GM18502 (cell line): ENCODE measurements around the gene SP1.
"Not testable (repeated sequence)": the region's sequence is repeated elsewhere in the genome, so short reads cannot be mapped to it uniquely, and the experiment has no call there.

ENCODE experiments used
- ATAC-seq: cut with Tn5 transposase; IDR thresholded peaks from one replicate; pipeline ENCODE4 v1.9.1; 2021; ENCODE audit warnings: mild to moderate bottlenecking; ENCODE audit not compliant: unreplicated experiment, poor library complexity

SP1 gene

GRCh38 chr12:53441040-53441833, 61.3 kb downstream of the SP1 start, which contains the start of gene PRR13:
TSS of gene PRR13 (plus strand) at chr12:53441734. CDS start at chr12:53442715, 981 bp downstream.
- peak; percentile 98 for ATAC-seq

- no peak for ATAC-seq
These were observed 64.0 kb downstream of the SP1 start for GRCh38 chr12:53443955-53444354.

GRCh38 chr12:53444593-53445325, 64.8 kb downstream of the SP1 start:
- ATAC-seq: not testable (repeated sequence)

- ATAC-seq: no peak
These were observed 71.0 kb downstream of the SP1 start for GRCh38 chr12:53450936-53451335.

GRCh38 chr12:53451661-53452158, 71.7 kb downstream of the SP1 start, which contains the start of gene PCBP2:
TSS of gene PCBP2 (plus strand) at chr12:53452102. CDS start at chr12:53454801, 2,699 bp downstream.
- peak; percentile 96 for ATAC-seq

GRCh38 chr12:53452159-53453077, 72.4 kb downstream of the SP1 start:
- no peak for ATAC-seq

- no peak for ATAC-seq
These were observed 74.1 kb downstream of the SP1 start for GRCh38 chr12:53453953-53454640.

- ATAC-seq: no peak
These were observed 74.7 kb downstream of the SP1 start for GRCh38 chr12:53454707-53455106.

GRCh38 chr12:53456654-53457366, 76.8 kb downstream of the SP1 start:
- ATAC-seq: no peak

- no peak for ATAC-seq
These were observed 79.1 kb downstream of the SP1 start for GRCh38 chr12:53459097-53459496.

- ATAC-seq: no peak
These were observed 81.1 kb downstream of the SP1 start for GRCh38 chr12:53461059-53461458.

- no peak for ATAC-seq
These were observed 81.6 kb downstream of the SP1 start for GRCh38 chr12:53461591-53461990.

GRCh38 chr12:53462935-53463334, 83.0 kb downstream of the SP1 start:
- ATAC-seq: no peak

- ATAC-seq: no peak
These were observed 84.0 kb downstream of the SP1 start for GRCh38 chr12:53463802-53464560.

- no peak for ATAC-seq
These were observed 84.9 kb downstream of the SP1 start for GRCh38 chr12:53464685-53465418.

- ATAC-seq: no peak
These were observed 85.7 kb downstream of the SP1 start for GRCh38 chr12:53465679-53466078.
